H1 (cell line): ENCODE results near the gene SASS6. TPM values are rescaled to one million over a fixed set of nuclear protein-coding genes. Genes with fewer than 3 reads are reported as not detected.

Experiments used
- CBX5 ChIP-seq: fragments of 300-800, 300-1000 bp; sonication (generic); IDR thresholded peaks from 2 replicates; pipeline ENCODE4 v1.7.1; 2016; ENCODE audit warnings: antibody characterized with exemption, low read length, low read depth
- JUN ChIP-seq: IDR thresholded peaks from 2 replicates; pipeline ENCODE4 v1.6.1; 2011; ENCODE audit warnings: low read depth, mild to moderate bottlenecking, improper control_type of control experiment, low read length
- RAD21 ChIP-seq, 2 experiments: IDR thresholded peaks in 1 of 2; conservative IDR thresholded peaks in 1 of 2; 2 replicates each; pipeline ENCODE4 v1.6.1; 2011; ENCODE audit warnings: low read depth in 2 of 2, low read length in 2 of 2, improper control_type of control experiment in 1 of 2, inconsistent platforms in 1 of 2, mild to moderate bottlenecking in 1 of 2, moderate library complexity in 1 of 2
- RXRA ChIP-seq: IDR thresholded peaks from 2 replicates; pipeline ENCODE4 v1.6.1; 2011; ENCODE audit warnings: low read depth, mild to moderate bottlenecking, low read length, moderate library complexity; ENCODE audit not compliant: insufficient read depth
- SAP30 ChIP-seq: fragments of 300-600 bp; sonication (generic); IDR thresholded peaks from 2 replicates; pipeline ENCODE4 v1.7.1; 2012; ENCODE audit warnings: low read length, moderate library complexity, mild to moderate bottlenecking, inconsistent platforms; ENCODE audit not compliant: insufficient read depth, insufficient replicate concordance
- SIN3A ChIP-seq, 2 experiments: IDR thresholded peaks in 1 of 2; conservative IDR thresholded peaks in 1 of 2; 2 replicates each; pipeline ENCODE4 v1.6.1; 2011 to 2012; ENCODE audit warnings: low read length in 2 of 2, improper control_type of control experiment in 1 of 2, low read depth in 1 of 2, mild to moderate bottlenecking in 1 of 2
- SRF ChIP-seq: IDR thresholded peaks from 2 replicates; pipeline ENCODE4 v1.6.1; 2011; ENCODE audit warnings: mild to moderate bottlenecking, low read depth, low read length, moderate library complexity
- polyA plus RNA-seq, 7 experiments: library from polyadenylated mRNA; depleted of rRNA in 3 of 7; stranded (reverse) in 5 of 7; unstranded in 2 of 7; fragments of >200 nt in 5 of 7; fragments of 200-250 nt in 2 of 7; gene quantifications; 1 replicate in 5 of 7; 2 replicates in 1 of 7; 4 replicates in 1 of 7; pipeline versions ENCODE4 v1.2.1 to v1.2.3, GENCODE V29; 2011 to 2013; ENCODE audit warnings: missing spikeins in 2 of 7, mixed read lengths in 2 of 7
- total RNA-seq: library from RNA; stranded (reverse); fragmentation: NEBNext Ultra II Directional; extraction: Animal tissue kit (Norgen Biotek cat#: 25700); gene quantifications from 2 replicates; pipeline ENCODE4 v1.2.1, GENCODE V29; 2021
- TF ChIP-seq, protein P1 (sequence below): fragments of 300-600 bp; sonication (generic); IDR thresholded peaks from 2 replicates; pipeline ENCODE4 v1.7.1; 2012; ENCODE audit warnings: low read length, moderate library complexity, mild to moderate bottlenecking, inconsistent platforms; ENCODE audit not compliant: insufficient replicate concordance
- TF ChIP-seq, protein P2 (sequence below): IDR thresholded peaks from 2 replicates; pipeline ENCODE4 v1.6.1; 2012; ENCODE audit warnings: low read length, inconsistent platforms

Gene SASS6
- total and polyA plus RNA-seq, 2 of the 8 experiments (the other 6 are each of a cell fraction or from before 2014, with no cell fraction given) = 1.2 to 13.8 TPM

DNA sequence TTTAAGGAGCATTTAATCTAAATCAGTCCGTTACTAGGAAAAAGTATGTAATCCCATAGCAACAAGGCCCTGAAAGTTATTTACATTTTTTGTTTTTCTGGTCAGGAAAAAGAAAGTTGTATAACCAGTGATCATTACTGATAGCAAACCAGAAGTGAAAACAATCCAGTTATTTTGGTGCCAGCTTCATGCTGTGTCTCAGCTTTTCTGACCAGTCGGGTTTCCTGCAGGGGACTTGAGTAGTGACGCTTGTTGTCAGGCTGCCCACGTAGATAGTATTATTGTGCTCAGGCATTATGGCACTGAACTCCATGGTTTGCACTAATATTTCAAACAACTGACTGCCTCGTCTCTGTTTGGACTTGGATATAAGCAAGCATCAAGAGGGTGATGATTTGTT, 55.2 kb downstream of the SASS6 start (continued):
- TF ChIP-seq, protein P1, sequence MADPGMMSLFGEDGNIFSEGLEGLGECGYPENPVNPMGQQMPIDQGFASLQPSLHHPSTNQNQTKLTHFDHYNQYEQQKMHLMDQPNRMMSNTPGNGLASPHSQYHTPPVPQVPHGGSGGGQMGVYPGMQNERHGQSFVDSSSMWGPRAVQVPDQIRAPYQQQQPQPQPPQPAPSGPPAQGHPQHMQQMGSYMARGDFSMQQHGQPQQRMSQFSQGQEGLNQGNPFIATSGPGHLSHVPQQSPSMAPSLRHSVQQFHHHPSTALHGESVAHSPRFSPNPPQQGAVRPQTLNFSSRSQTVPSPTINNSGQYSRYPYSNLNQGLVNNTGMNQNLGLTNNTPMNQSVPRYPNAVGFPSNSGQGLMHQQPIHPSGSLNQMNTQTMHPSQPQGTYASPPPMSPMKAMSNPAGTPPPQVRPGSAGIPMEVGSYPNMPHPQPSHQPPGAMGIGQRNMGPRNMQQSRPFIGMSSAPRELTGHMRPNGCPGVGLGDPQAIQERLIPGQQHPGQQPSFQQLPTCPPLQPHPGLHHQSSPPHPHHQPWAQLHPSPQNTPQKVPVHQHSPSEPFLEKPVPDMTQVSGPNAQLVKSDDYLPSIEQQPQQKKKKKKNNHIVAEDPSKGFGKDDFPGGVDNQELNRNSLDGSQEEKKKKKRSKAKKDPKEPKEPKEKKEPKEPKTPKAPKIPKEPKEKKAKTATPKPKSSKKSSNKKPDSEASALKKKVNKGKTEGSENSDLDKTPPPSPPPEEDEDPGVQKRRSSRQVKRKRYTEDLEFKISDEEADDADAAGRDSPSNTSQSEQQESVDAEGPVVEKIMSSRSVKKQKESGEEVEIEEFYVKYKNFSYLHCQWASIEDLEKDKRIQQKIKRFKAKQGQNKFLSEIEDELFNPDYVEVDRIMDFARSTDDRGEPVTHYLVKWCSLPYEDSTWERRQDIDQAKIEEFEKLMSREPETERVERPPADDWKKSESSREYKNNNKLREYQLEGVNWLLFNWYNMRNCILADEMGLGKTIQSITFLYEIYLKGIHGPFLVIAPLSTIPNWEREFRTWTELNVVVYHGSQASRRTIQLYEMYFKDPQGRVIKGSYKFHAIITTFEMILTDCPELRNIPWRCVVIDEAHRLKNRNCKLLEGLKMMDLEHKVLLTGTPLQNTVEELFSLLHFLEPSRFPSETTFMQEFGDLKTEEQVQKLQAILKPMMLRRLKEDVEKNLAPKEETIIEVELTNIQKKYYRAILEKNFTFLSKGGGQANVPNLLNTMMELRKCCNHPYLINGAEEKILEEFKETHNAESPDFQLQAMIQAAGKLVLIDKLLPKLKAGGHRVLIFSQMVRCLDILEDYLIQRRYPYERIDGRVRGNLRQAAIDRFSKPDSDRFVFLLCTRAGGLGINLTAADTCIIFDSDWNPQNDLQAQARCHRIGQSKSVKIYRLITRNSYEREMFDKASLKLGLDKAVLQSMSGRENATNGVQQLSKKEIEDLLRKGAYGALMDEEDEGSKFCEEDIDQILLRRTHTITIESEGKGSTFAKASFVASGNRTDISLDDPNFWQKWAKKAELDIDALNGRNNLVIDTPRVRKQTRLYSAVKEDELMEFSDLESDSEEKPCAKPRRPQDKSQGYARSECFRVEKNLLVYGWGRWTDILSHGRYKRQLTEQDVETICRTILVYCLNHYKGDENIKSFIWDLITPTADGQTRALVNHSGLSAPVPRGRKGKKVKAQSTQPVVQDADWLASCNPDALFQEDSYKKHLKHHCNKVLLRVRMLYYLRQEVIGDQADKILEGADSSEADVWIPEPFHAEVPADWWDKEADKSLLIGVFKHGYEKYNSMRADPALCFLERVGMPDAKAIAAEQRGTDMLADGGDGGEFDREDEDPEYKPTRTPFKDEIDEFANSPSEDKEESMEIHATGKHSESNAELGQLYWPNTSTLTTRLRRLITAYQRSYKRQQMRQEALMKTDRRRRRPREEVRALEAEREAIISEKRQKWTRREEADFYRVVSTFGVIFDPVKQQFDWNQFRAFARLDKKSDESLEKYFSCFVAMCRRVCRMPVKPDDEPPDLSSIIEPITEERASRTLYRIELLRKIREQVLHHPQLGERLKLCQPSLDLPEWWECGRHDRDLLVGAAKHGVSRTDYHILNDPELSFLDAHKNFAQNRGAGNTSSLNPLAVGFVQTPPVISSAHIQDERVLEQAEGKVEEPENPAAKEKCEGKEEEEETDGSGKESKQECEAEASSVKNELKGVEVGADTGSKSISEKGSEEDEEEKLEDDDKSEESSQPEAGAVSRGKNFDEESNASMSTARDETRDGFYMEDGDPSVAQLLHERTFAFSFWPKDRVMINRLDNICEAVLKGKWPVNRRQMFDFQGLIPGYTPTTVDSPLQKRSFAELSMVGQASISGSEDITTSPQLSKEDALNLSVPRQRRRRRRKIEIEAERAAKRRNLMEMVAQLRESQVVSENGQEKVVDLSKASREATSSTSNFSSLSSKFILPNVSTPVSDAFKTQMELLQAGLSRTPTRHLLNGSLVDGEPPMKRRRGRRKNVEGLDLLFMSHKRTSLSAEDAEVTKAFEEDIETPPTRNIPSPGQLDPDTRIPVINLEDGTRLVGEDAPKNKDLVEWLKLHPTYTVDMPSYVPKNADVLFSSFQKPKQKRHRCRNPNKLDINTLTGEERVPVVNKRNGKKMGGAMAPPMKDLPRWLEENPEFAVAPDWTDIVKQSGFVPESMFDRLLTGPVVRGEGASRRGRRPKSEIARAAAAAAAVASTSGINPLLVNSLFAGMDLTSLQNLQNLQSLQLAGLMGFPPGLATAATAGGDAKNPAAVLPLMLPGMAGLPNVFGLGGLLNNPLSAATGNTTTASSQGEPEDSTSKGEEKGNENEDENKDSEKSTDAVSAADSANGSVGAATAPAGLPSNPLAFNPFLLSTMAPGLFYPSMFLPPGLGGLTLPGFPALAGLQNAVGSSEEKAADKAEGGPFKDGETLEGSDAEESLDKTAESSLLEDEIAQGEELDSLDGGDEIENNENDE = no peak
- TF ChIP-seq RAD21 (IDR thresholded peaks at IDR 0.05 in 1 of 2, conservative IDR thresholded peaks at IDR 0.05 in 1 of 2; ENCODE audit: low read depth in 2 of 2, low read length in 2 of 2) (no peak), RXRA (no peak), JUN (no peak), CBX5 (no peak), SIN3A (conservative IDR thresholded peaks at IDR 0.05 in 1 of 2, IDR thresholded peaks at IDR 0.05 in 1 of 2; ENCODE audit: low read depth in 1 of 2, low read length in 2 of 2) (no peak), SRF (no peak), SAP30 (no peak)
- TF ChIP-seq, protein P2, sequence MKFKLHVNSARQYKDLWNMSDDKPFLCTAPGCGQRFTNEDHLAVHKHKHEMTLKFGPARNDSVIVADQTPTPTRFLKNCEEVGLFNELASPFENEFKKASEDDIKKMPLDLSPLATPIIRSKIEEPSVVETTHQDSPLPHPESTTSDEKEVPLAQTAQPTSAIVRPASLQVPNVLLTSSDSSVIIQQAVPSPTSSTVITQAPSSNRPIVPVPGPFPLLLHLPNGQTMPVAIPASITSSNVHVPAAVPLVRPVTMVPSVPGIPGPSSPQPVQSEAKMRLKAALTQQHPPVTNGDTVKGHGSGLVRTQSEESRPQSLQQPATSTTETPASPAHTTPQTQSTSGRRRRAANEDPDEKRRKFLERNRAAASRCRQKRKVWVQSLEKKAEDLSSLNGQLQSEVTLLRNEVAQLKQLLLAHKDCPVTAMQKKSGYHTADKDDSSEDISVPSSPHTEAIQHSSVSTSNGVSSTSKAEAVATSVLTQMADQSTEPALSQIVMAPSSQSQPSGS = no peak
